SK-N-SH (cell line): Measurements from ENCODE around the gene BUD31. TPM values are rescaled to one million over a fixed set of nuclear protein-coding genes. Genes with fewer than 3 reads are reported as not detected.

Experiments used
- CTCF ChIA-PET: fragments of 300-600, 350-600 bp; formaldehyde crosslinking; extraction: SDS; loops from one replicate; lab custom pipeline; 2021; lab: Yijun Ruan, JAX
- POLR2A ChIA-PET: fragments of 350-600 bp; sonication (Branson Sonifier 250); formaldehyde crosslinking; extraction: SDS; loops from one replicate; lab custom pipeline; 2020; ENCODE audit warnings: antibody characterized with exemption, inconsistent platforms; lab: Yijun Ruan, JAX
- DNase-seq: peaks from one replicate; pipeline ENCODE4 v3.0.0; 2012
- H2AFZ ChIP-seq: fragments of 200-600 bp; sonication (generic); 2 replicates; pipeline ENCODE4 v1.8.1; 2016; ENCODE audit warnings: antibody characterized with exemption, mild to moderate bottlenecking, low read depth
- H3F3A ChIP-seq: fragments of 200-600 bp; sonication (generic); replicated peaks from 2 replicates; pipeline ENCODE3; 2016; ENCODE audit warnings: antibody characterized with exemption, mild to moderate bottlenecking; ENCODE audit not compliant: insufficient read depth
- H3K27ac ChIP-seq, 2 experiments: fragments of 200-500 bp in 1 of 2; fragments of 200-600 bp in 1 of 2; sonication (Bioruptor generic) in 1 of 2; sonication (generic), shearing (Covaris generic) in 1 of 2; 2 replicates each; pipeline versions ENCODE4 v1.5.1 to v1.6.1; 2014 to 2016; ENCODE audit warnings: low read depth in 2 of 2, inconsistent platforms in 1 of 2, low read length in 1 of 2, mild to moderate bottlenecking in 1 of 2, mixed read lengths in 1 of 2
- H3K27me3 ChIP-seq: fragments of 200-600 bp; sonication (generic), shearing (Covaris generic); 2 replicates; pipeline ENCODE4 v1.6.1; 2016; ENCODE audit warnings: mixed run types; ENCODE audit not compliant: insufficient read depth
- H3K36me3 ChIP-seq, 2 experiments: fragments of 200-500 bp in 1 of 2; fragments of 200-600 bp in 1 of 2; sonication (Bioruptor generic) in 1 of 2; sonication (generic) in 1 of 2; replicated peaks in 1 of 2; 2 replicates each; pipeline versions ENCODE3 to v1.5.1; 2014 to 2016; ENCODE audit warnings: low read length in 1 of 2, mild to moderate bottlenecking in 1 of 2; ENCODE audit not compliant: insufficient read depth in 2 of 2, control insufficient read depth in 1 of 2
- H3K4me1 ChIP-seq, 2 experiments: fragments of 200-500 bp in 1 of 2; fragments of 200-600 bp in 1 of 2; sonication (Bioruptor generic) in 1 of 2; sonication (generic), shearing (Covaris generic) in 1 of 2; 2 replicates each; pipeline versions ENCODE4 v1.5.1 to v1.6.1; 2014 to 2016; ENCODE audit warnings: low read depth in 1 of 2, low read length in 1 of 2, mixed run types in 1 of 2; ENCODE audit not compliant: insufficient read depth in 2 of 2, control insufficient read depth in 1 of 2
- H3K4me2 ChIP-seq: fragments of 200-600 bp; sonication (generic), shearing (Covaris generic); 2 replicates; pipeline ENCODE4 v1.6.1; 2017; ENCODE audit warnings: mixed run types
- H3K4me3 ChIP-seq, 2 experiments: fragments of 200-500 bp in 1 of 2; fragments of 200-600 bp in 1 of 2; sonication (Bioruptor generic) in 1 of 2; sonication (generic), shearing (Covaris generic) in 1 of 2; 2 replicates each; pipeline versions ENCODE4 v1.5.1 to v1.8.1; 2014 to 2016; ENCODE audit warnings: low read depth in 2 of 2, inconsistent platforms in 1 of 2, low read length in 1 of 2, mild to moderate bottlenecking in 1 of 2, mixed read lengths in 1 of 2, moderate library complexity in 1 of 2
- H3K79me2 ChIP-seq: fragments of 200-600 bp; sonication (generic); 2 replicates; pipeline ENCODE4 v1.8.1; 2017; ENCODE audit warnings: mild to moderate bottlenecking; ENCODE audit not compliant: insufficient read depth
- H3K9ac ChIP-seq: fragments of 200-600 bp; sonication (generic); 2 replicates; pipeline ENCODE4 v1.6.1; 2017; ENCODE audit warnings: mixed run types
- H3K9me2 ChIP-seq: fragments of 200-600 bp; sonication (generic); 2 replicates; pipeline ENCODE4 v1.6.1; 2017; ENCODE audit warnings: mixed run types
- H3K9me3 ChIP-seq: fragments of 200-600 bp; sonication (generic); 2 replicates; pipeline ENCODE4 v1.6.1; 2017; ENCODE audit warnings: mixed run types, mild to moderate bottlenecking, moderate library complexity
- H4K20me1 ChIP-seq: fragments of 200-600 bp; sonication (generic); 2 replicates; pipeline ENCODE4 v1.6.1; 2017; ENCODE audit warnings: mild to moderate bottlenecking, mixed run types; ENCODE audit not compliant: insufficient read depth
- CHD2 ChIP-seq: fragments of 150-350 bp; IDR thresholded peaks from 2 replicates; pipeline ENCODE4 v1.6.1; 2018; ENCODE audit warnings: low read length; ENCODE audit not compliant: partially characterized antibody
- ELF1 ChIP-seq: IDR thresholded peaks from 2 replicates; pipeline ENCODE4 v1.4.0; 2012
- EP300 ChIP-seq, 2 experiments: IDR thresholded peaks; 2 replicates each; pipeline versions ENCODE4 v1.4.0 to v1.6.1; 2012; ENCODE audit warnings: borderline replicate concordance in 1 of 2, low read depth in 1 of 2, low read length in 1 of 2
- FOSL2 ChIP-seq: IDR thresholded peaks from 2 replicates; pipeline ENCODE4 v1.4.0; 2012; ENCODE audit warnings: low read depth, mild to moderate bottlenecking, moderate library complexity, borderline replicate concordance
- POLR2AphosphoS5 ChIP-seq: IDR thresholded peaks from 2 replicates; pipeline ENCODE4 v1.6.1; 2012; ENCODE audit warnings: low read depth, low read length
- RAD21 ChIP-seq: IDR thresholded peaks from 2 replicates; pipeline ENCODE4 v1.6.1; 2012; ENCODE audit warnings: mild to moderate bottlenecking, low read length
- SMC3 ChIP-seq: IDR thresholded peaks from 2 replicates; pipeline ENCODE4 v1.6.1; 2012; ENCODE audit warnings: low read depth, low read length, improper control_type of control experiment
- WGBS: methylation state at CpG from one replicate; pipeline ENCODE4 v1.1.6; 2017; ENCODE audit warnings: low lambda C conversion rate; 5-methylcytosine and 5-hydroxymethylcytosine counted together
- polyA plus RNA-seq, 3 experiments: library from polyadenylated mRNA; depleted of rRNA; stranded (reverse); fragments of >200 nt; gene quantifications; 2 replicates each; pipeline ENCODE4 v1.2.3, GENCODE V29; 2012
- TF ChIP-seq, protein P1 (sequence below): fragments of 150-350 bp; IDR thresholded peaks from 2 replicates; pipeline ENCODE4 v1.6.1; 2017; ENCODE audit warnings: antibody characterized with exemption, low read length, low read depth, borderline replicate concordance
- TF ChIP-seq, protein P2 (sequence below): fragments of 200-600 bp; sonication (generic); IDR thresholded peaks from 2 replicates; pipeline ENCODE4 v1.6.1; 2017; ENCODE audit warnings: antibody characterized with exemption, mild to moderate bottlenecking, moderate library complexity

Gene BUD31
- polyA plus RNA-seq, 1 of the 3 experiments (the other 2 are of a cell fraction): 162 TPM

DNA sequence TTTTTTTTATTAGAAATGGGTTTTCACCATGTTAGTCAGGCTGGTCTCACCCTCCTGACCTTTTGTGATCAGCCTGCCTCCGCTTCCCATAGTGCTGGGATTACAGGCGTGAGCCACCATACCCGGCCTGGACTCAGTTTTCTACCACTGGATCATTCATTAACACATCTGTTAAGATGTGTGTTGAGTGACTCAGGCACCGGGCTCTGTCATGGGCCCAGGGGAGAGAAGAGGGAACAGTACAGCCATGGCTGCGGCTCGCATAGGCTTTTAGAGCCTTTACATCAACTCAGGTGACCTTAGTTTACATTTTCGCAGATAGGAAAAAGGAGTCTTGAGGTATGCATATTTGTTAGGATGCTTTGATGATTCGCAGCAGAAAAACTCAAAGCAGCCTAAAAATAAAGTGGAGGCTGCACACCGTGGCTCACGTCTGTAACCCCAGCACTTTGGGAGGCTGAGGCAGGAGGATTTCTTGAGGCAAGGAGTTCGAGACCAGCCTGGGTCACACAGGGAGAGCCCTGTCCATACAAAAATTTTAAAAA is 37.3 kb upstream of the BUD31 start:
- Histone ChIP-seq H3K4me2 (no peak overlapping the region), H3K27me3 (no peaks in the 10 kb centered on the region), H3K9me3 (no peaks in the 10 kb centered on the region), H3K36me3 (peaks cover 7 to 13% of the 10 kb centered on the region in 2 experiments), H4K20me1 (peaks cover 10% of the 10 kb centered on the region), H2AFZ (no peak overlapping the region)
- DNase-seq: no peak
- POLR2A ChIA-PET: no interaction called here
- TF ChIP-seq CHD2 (no peak), SMC3 (no peak), FOSL2 (0 out of 2 replicates have a peak, but pooled peaks have one; percentile 25), RAD21 (no peak)
- TF ChIP-seq, protein P1, sequence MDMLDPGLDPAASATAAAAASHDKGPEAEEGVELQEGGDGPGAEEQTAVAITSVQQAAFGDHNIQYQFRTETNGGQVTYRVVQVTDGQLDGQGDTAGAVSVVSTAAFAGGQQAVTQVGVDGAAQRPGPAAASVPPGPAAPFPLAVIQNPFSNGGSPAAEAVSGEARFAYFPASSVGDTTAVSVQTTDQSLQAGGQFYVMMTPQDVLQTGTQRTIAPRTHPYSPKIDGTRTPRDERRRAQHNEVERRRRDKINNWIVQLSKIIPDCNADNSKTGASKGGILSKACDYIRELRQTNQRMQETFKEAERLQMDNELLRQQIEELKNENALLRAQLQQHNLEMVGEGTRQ: no peak
- TF ChIP-seq, all 33 proteins: peak for 1
- 84% methylated on average over 11 of the region's 11 CpGs for WGBS
- Histone ChIP-seq H3K4me1 (peaks cover 0 to 11% of the 10 kb centered on the region in 2 experiments; a peak in 1 of 4 replicates), H3F3A (peaks cover 37% of the 10 kb centered on the region), H3K79me2 (peaks cover 20% of the 10 kb centered on the region), H3K4me3 (no peak overlapping the region), H3K9me2 (no peaks in the 10 kb centered on the region), H3K9ac (no peak overlapping the region), H3K27ac (no peak overlapping the region)
- CTCF ChIA-PET: interaction anchor here (1.1 to 2.3 kb wide), 4 partner anchors 12 to 492 kb away, joined by 3 to 7 read pairs (median 4); no protein-coding TSS in a partner anchor

DNA sequence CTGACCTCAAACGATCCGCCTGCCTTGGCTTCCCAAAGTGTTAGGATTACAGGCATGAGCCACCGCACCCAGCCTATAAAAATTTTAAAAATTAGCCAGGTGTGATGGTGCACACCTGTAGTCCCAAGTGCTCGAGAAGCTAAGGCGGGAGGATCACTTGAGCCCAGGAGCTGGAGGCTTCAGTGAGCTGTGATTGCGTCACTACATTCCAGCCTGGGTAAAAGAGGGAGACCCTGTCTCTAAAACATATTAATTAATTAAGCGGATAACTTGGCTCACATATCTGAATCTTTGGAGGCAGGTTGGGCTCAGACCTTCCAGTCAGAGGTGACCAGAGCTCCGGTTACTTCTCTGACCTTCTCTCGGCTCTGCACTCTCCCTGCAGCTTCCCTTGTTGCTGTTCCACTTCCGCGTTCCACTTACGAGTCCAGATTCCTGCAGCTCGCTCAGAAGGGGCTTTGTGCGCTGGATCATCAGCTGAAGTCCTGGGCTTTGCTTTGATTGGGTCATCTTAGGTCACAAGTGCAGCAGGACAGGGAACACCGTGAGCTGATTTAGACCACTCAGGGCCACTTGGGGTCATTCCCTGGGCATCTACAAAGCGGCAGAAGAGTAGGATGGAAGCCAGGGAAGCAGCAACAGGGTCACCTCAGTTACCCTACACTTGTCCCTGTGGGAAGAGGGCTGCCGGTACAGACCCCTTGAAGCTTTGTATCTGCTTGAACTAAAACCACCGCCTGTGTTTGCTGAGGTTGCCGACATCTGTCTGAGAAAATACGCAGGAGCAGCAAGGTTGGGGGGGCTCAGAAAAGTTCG is 36.3 kb upstream of the BUD31 start:
- 90% methylated on average over 20 of the region's 21 CpGs for WGBS
- Histone ChIP-seq H3K9me2 (no peaks in the 10 kb centered on the region), H3K27me3 (no peaks in the 10 kb centered on the region), H3K79me2 (peaks cover 30% of the 10 kb centered on the region), H3K36me3 (peaks cover 0 to 15% of the 10 kb centered on the region in 2 experiments), H3K4me3 (no peak overlapping the region), H3K4me1 (peaks cover 0 to 11% of the 10 kb centered on the region in 2 experiments; a peak in 1 of 4 replicates), H3K4me2 (no peak overlapping the region), H4K20me1 (peaks cover 21% of the 10 kb centered on the region), H3F3A (peaks cover 34% of the 10 kb centered on the region), H3K27ac (no peak overlapping the region), H3K9me3 (no peaks in the 10 kb centered on the region), H3K9ac (no peak overlapping the region), H2AFZ (no peak overlapping the region)
- DNase-seq: no peak
- ChIA-PET CTCF (interaction anchor here (1.0 to 2.3 kb wide), 4 partner anchors 13 to 493 kb away, joined by 3 to 7 read pairs (median 4); no protein-coding TSS in a partner anchor), POLR2A (interaction anchor here (0.6 to 0.8 kb wide), 2 partner anchors 11 to 36 kb away, joined by 4 to 6 read pairs; partner anchors contain the start of genes BUD31 and PDAP1)
- TF ChIP-seq, protein P2, sequence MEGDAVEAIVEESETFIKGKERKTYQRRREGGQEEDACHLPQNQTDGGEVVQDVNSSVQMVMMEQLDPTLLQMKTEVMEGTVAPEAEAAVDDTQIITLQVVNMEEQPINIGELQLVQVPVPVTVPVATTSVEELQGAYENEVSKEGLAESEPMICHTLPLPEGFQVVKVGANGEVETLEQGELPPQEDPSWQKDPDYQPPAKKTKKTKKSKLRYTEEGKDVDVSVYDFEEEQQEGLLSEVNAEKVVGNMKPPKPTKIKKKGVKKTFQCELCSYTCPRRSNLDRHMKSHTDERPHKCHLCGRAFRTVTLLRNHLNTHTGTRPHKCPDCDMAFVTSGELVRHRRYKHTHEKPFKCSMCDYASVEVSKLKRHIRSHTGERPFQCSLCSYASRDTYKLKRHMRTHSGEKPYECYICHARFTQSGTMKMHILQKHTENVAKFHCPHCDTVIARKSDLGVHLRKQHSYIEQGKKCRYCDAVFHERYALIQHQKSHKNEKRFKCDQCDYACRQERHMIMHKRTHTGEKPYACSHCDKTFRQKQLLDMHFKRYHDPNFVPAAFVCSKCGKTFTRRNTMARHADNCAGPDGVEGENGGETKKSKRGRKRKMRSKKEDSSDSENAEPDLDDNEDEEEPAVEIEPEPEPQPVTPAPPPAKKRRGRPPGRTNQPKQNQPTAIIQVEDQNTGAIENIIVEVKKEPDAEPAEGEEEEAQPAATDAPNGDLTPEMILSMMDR: no peak
- TF ChIP-seq EP300 (IDR thresholded peaks at IDR 0.05; ENCODE audit: borderline replicate concordance in 1 of 2, low read depth in 1 of 2, low read length in 1 of 2): no peak
- no peak for TF ChIP-seq ELF1
- TF ChIP-seq SMC3: no peak
- TF ChIP-seq POLR2AphosphoS5: no peak
